DMS53 (cell line): ENCODE results near the gene DNPEP.

Source experiments
- DNase-seq: peaks from one replicate; lab custom pipeline; 2025; lab: John Stamatoyannopoulos, UW

DNPEP gene

GRCh38 chr2:219362072-219362471, 25.6 kb downstream of the DNPEP start:
- DNase-seq, result no peak

DNA sequence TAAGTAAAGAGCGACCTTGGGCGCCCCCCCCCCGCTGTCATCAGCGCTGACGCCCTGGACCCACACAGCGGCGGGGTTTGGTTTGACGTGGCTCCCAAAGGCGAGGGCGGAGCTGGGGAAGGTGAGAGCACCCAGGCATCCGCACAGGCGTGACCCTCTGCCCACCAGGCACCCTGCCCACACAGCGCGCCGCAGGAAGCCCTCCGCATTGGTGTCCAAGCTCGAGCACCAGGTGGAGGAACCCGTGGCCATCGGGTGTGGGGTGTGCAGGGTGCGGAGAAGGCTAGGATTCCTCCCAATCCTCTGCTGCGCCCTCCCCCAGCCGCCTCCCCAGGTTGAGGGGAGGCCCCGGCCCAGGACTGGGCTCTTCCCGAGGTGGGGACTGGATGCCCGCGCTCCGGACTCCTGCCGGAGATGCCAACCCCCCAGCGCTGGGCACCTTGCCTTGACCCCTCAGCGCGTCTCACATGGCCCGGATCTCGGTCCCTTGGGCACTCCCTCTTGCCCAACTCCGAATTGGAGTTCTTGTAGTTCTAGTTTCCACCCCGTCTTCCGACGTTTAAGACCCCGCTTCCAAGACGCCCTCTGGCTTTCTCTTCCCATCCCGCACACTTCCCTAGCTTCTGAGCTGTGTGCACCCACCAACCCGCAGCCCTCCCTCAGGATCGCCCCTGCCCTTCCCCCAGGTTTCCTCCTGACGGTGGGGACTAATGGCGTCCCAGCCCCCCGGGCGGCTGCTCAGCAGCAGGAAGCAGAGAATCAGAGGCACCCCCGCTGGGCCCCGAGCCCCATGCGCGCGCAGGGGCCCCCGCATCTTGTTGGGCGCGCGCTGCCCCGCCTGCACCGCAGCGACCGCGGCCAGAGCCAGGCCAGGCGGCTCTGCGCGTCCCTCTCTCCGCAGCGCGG, 29.3 kb downstream of the DNPEP start:
- peak; percentile 33 for DNase-seq

- DNase-seq, result no peak
Observed at GRCh38 chr2:219356834-219357233, 30.9 kb downstream of the DNPEP start.

GRCh38 chr2:219354582-219354981, 33.1 kb downstream of the DNPEP start:
- DNase-seq, result no peak

DNA sequence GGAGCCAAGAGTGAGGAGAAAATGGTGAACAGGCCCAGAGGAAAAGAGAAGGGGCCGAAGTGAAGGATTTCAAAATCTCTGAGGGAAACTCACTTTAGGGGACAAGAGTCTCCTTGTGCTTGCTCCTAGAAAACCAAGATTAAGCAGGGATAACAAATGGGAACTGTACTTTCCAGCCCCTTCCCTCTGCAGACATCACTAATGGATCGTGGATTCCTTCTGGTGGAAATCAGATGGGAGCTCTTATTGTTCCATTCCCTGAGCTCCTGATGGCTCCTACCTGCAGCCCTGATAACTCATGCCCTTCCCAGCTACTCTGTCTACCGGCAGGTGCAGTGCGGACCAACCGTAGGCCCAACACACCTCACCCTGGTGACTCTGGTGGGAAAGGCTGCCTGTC, 34.6 kb downstream of the DNPEP start:
- no peak for DNase-seq

DNA sequence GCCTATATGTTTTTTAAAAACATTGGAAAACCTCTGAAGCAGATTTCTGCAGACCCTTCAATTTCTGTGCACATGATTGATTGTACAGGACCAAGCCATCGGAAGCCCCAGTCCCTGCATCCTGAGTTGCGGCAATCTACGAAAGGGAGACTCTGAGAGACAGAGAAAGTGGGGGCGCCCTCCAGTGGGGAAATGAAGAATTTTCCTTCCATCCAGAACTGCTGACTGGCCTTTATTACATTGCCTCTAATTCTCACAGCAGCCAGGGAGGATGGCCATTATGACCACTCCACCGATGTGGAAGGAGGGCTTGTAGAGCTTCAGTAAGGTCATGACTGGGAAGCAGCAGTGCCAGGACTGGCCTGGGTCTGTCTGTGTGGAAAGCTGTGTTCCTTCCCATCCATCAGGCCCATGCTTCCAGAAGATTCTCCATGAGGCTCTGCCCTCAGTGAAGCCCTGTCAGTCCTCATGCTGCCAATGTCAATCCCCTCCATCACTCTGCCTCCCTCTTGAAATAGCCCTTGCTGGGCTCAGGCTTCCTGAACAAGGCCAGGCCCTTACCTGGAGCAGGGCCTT, 35.2 kb downstream of the DNPEP start:
- DNase-seq, result peak; percentile 76

GRCh38 chr2:219350710-219351221, 36.9 kb downstream of the DNPEP start:
- peak; percentile 35 for DNase-seq

- no peak for DNase-seq
Observed at GRCh38 chr2:219350215-219350614, 37.5 kb downstream of the DNPEP start.

DNA sequence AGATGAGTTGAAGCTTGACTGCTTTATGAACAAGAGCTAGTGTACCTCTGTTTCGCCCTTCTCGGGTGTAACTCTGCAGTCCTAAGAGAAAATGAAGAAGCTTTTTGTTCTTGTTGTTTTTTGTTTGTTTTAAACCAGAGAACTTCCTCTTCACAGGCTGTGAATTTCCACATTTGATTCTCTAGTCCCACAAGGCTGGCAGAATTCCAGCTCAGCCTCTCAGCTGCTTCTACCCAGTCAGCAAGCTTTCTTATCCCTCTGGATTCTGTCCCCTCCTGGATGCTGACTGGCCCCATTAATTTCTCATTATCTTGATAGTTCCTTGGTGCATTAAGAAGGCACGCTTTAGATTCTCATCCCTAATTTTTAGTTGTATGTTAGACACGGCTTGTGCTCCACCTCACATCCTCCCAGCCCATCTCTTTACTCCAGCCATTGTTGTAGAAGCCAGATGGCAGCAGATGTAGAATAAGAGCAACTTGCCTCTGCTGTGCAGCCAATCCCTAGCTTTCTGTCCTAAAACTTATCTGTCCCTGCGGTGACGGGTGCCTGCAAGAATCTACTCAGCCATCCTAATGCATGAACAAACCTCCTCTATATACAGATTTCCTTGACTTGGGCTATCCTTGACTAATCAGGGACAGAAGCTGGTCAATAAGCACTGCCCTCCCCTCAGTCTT, 42.8 kb downstream of the DNPEP start:
- peak; percentile 72 for DNase-seq

DNA sequence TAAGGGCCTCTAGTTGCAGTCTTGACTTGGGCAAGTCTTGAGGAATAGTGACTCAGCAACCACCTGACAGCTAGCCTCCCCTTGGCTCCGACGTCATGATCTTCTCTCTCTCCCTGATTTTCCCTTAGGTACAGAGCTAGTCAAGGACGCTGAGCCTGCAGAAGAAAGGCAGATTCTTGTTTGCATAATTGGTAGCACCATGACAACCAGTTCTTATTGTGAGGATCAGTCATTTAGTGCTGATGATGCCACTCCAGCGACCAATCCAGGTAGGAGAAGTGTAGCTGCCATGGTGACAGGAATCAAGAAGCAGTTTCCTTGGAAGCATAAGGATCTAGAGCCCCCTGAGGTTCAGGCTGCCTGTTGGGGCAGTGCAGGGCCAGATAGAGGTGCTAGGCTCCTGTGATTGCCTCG, 52.3 kb downstream of the DNPEP start:
- peak; percentile 26 for DNase-seq

GRCh38 chr2:219334076-219334475, 53.6 kb downstream of the DNPEP start:
- DNase-seq, result no peak

- DNase-seq, result no peak
Observed at GRCh38 chr2:219332542-219332941, 55.2 kb downstream of the DNPEP start, which contains the start of gene RESP18. Gene RESP18, minus strand, starts transcription at chr2:219332744.

DNA sequence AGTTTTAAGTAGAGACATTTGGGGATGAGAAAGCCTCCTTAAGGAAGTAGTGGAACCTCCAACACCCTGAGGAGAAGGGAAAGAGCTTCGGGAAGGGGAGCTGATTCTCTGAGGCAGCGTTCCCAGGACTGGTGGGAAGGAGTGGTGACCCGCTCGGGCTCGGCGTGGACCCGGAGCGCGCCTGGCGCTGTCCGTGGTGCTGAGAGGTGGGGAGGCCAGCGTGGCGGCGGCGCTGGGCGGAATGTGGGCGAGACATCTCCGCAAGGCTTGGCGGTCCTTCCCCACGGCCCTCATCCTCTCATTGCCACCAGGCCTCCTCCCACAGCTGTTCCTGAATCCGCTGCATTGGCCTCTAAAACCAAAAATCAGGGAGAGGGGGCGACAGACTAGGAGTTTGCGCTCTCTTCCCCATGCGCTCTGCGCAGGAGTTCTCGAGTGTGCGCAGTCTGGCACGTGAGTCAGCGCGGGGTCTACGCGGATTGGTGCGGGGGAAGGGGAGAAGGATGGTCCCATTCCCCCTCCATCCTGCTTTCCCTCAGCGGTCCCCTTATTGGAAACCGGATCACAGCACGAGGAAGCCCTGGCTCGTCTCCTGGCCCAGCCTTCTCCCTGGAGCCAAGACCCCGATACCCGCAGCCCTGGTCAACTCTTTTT, 56.0 kb downstream of the DNPEP start:
- DNase-seq, result no peak

- DNase-seq, result peak; percentile 54
Observed at GRCh38 chr2:219327719-219328118, 60.0 kb downstream of the DNPEP start.

DNA sequence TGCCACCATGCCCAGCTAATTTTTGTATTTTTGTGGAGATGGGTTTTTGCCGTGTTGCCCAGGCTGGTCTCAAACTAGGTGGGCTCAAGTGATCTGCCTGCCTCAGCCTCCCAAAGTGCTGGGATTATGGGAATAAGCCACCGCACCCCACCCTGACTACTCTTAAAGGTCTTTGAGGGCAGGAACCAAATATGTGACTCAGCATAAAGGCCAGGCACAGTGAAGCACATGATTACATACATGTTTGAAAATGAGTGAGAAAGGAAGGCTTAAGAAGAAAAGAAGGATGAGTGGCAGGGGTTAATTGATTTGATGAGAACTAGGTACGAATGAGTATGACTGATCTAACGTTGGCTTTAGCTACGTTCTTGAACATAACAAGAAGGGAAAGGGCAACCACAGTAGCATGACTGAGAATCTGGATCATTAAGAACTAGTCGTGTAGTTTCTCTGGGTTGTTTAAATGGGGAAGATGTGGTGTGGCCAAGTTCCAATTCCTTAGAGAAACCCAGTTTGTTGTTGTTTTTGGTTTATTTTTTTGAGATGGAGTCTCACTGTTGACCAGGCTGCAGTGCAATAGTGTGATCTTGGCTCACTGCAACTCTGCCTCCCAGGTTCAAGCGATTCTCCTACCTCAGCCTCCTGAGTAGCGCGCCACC, 61.9 kb downstream of the DNPEP start:
- no peak for DNase-seq

GRCh38 chr2:219325136-219325535, 62.6 kb downstream of the DNPEP start:
- no peak for DNase-seq

DNA sequence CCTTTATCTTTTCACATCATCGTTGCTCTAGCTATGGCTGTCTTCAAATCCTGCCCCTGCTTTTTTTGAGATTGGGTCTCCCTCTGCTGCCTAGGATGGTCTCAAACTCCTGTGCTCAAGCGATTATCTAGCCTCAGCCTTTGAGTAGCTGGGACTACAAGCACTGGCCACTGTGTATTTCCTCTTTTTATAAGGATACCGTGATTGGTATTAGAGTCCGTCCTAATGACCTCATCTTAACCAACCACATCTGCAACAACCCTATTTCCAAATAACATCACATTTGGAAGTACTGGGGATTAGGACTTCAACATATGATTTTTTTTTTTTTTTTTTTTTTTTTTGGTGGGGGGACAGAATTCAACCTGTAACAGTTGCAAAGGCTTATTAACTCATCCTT, 64.3 kb downstream of the DNPEP start:
- no peak for DNase-seq
